ENCODE data around the gene PCYT1B.

- no peak for TF ChIP-seq EZH2 (IDR thresholded peaks at IDR 0.05; ENCODE audit: insufficient read depth, poor library complexity, severe bottlenecking)
- TF ChIP-seq EZH2phosphoT487 (IDR thresholded peaks at IDR 0.05; ENCODE audit: insufficient read depth, low read depth): no peak
Observed at GRCh38 chrX:24646006-24646405, 1.1 kb downstream of the PCYT1B start.

All from GM23248 (cell line).